CD14-positive monocyte (primary cell): ENCODE results near the gene PIAS1. TPM values are rescaled to one million over a fixed set of nuclear protein-coding genes. Genes with fewer than 3 reads are reported as not detected.
"Not testable (repeated sequence)": the region's sequence is repeated elsewhere in the genome, so short reads cannot be mapped to it uniquely, and the experiment has no call there.

Experiments used
- DNase-seq, 3 donors: peaks; one replicate each; pipeline ENCODE4 v3.0.0-alpha.2; 2011 to 2022
- H2AFZ ChIP-seq: 2 replicates; pipeline ENCODE4 v1.6.0; 2012; ENCODE audit warnings: mild to moderate bottlenecking, low read depth, low read length, inconsistent platforms; ENCODE audit not compliant: insufficient read depth, poor library complexity, severe bottlenecking
- H3K27ac ChIP-seq, 2 donors: 1 replicate in 1 of 2; 2 replicates in 1 of 2; pipeline ENCODE4 v1.5.1; 2012 to 2013; ENCODE audit warnings: low read length in 2 of 2, control low read depth in 1 of 2, inconsistent platforms in 1 of 2, low read depth in 1 of 2, mild to moderate bottlenecking in 1 of 2
- H3K27me3 ChIP-seq, 2 donors: one replicate each; pipeline versions ENCODE4 v1.6.0 to v1.6.1; 2011 to 2013; ENCODE audit warnings: low read length in 2 of 2; ENCODE audit not compliant: control insufficient read depth in 2 of 2, insufficient read depth in 2 of 2
- H3K36me3 ChIP-seq, 2 donors: replicated peaks in 1 of 2; 1 replicate in 1 of 2; 2 replicates in 1 of 2; pipeline versions ENCODE4 v1.5.1 to v1.6.1; 2012 to 2013; ENCODE audit warnings: low read length in 2 of 2, control low read depth in 1 of 2, inconsistent platforms in 1 of 2, mild to moderate bottlenecking in 1 of 2; ENCODE audit not compliant: insufficient read depth in 2 of 2, control insufficient read depth in 1 of 2
- H3K4me1 ChIP-seq, 2 donors: 1 replicate in 1 of 2; 2 replicates in 1 of 2; pipeline versions ENCODE4 v1.5.1 to v1.6.1; 2012 to 2013; ENCODE audit warnings: low read length in 2 of 2, control low read depth in 1 of 2, inconsistent platforms in 1 of 2, mild to moderate bottlenecking in 1 of 2, moderate library complexity in 1 of 2; ENCODE audit not compliant: insufficient read depth in 2 of 2, control insufficient read depth in 1 of 2
- H3K4me2 ChIP-seq: replicated peaks from 2 replicates; pipeline ENCODE3; 2012; ENCODE audit warnings: low read length, moderate library complexity, mild to moderate bottlenecking; ENCODE audit not compliant: poor library complexity, severe bottlenecking; ENCODE audit errors: extremely low read depth
- H3K4me3 ChIP-seq, 3 experiments: fragments of 200-600 bp in 1 of 3; sonication (generic) in 1 of 3; replicated peaks in 1 of 3; 1 replicate in 2 of 3; 2 replicates in 1 of 3; pipeline ENCODE4 v1.5.1; 2011 to 2013; ENCODE audit warnings: low read length in 3 of 3, mild to moderate bottlenecking in 3 of 3, control low read depth in 2 of 3, low read depth in 2 of 3, inconsistent platforms in 1 of 3, moderate library complexity in 1 of 3
- H3K79me2 ChIP-seq: 2 replicates; pipeline ENCODE4 v1.6.0; 2012; ENCODE audit warnings: mild to moderate bottlenecking, control low read depth, inconsistent platforms, low read length, moderate library complexity; ENCODE audit not compliant: insufficient read depth
- H3K9ac ChIP-seq: 2 replicates; pipeline ENCODE4 v1.6.0; 2017; ENCODE audit warnings: low read length, mild to moderate bottlenecking; ENCODE audit not compliant: insufficient read depth, poor library complexity, severe bottlenecking
- H3K9me3 ChIP-seq, 2 donors: replicated peaks in 1 of 2; 1 replicate in 1 of 2; 2 replicates in 1 of 2; pipeline versions ENCODE4 v1.5.1 to v1.6.1; 2012 to 2013; ENCODE audit warnings: low read length in 2 of 2, control low read depth in 1 of 2; ENCODE audit not compliant: control insufficient read depth in 1 of 2, insufficient read depth in 1 of 2
- H4K20me1 ChIP-seq: 2 replicates; pipeline ENCODE4 v1.6.0; 2012; ENCODE audit warnings: mild to moderate bottlenecking, low read length, control low read depth, moderate library complexity; ENCODE audit not compliant: insufficient read depth
- H3K27ac Mint-ChIP-seq, 7 donors: one replicate each; pipeline ENCODE4 v1.8.0; 2020; ENCODE audit warnings: mild to moderate bottlenecking in 7 of 7, mixed read lengths in 7 of 7, moderate library complexity in 6 of 7, inconsistent platforms in 2 of 7
- H3K27me3 Mint-ChIP-seq, 3 donors: one replicate each; pipeline ENCODE4 v1.8.0; 2021 to 2022; ENCODE audit warnings: low read depth in 3 of 3, mild to moderate bottlenecking in 3 of 3, mixed read lengths in 3 of 3, moderate library complexity in 3 of 3, inconsistent platforms in 1 of 3
- H3K36me3 Mint-ChIP-seq, 2 donors: one replicate each; pipeline ENCODE4 v1.8.0; 2020; ENCODE audit warnings: mixed read lengths in 2 of 2, inconsistent platforms in 1 of 2, mild to moderate bottlenecking in 1 of 2
- H3K4me1 Mint-ChIP-seq: one replicate; pipeline ENCODE4 v1.8.0; 2020; ENCODE audit warnings: mild to moderate bottlenecking, mixed read lengths
- H3K4me3 Mint-ChIP-seq, 2 donors: one replicate each; pipeline ENCODE4 v1.8.0; 2020; ENCODE audit warnings: mild to moderate bottlenecking in 2 of 2, mixed read lengths in 2 of 2, moderate library complexity in 1 of 2
- H3K9me3 Mint-ChIP-seq, 7 donors: one replicate each; pipeline ENCODE4 v1.8.0; 2020 to 2022; ENCODE audit warnings: mixed read lengths in 7 of 7, mild to moderate bottlenecking in 6 of 7, moderate library complexity in 6 of 7, inconsistent platforms in 2 of 7
- WGBS: methylation state at CpG from one replicate; pipeline ENCODE4 v1.1.5; 2013; ENCODE audit warnings: missing lambda C conversion rate; ENCODE audit not compliant: insufficient coverage; 5-methylcytosine and 5-hydroxymethylcytosine counted together
- intact Hi-C, 2 donors: fragments of 100-400 bp; cut with micrococcal nuclease; formaldehyde crosslinking; loops; one replicate each; pipeline versions ENCODE4 v1.15.0 to v1.15.1; 2023
- polyA plus RNA-seq, 3 donors: library from polyadenylated mRNA; depleted of rRNA in 1 of 3; unstranded in 2 of 3; stranded (reverse) in 1 of 3; fragments of 300-500 nt in 2 of 3; fragments of >200 nt in 1 of 3; fragmentation: Illumina TruSeq in 2 of 3; gene quantifications; 1 replicate in 2 of 3; 2 replicates in 1 of 3; pipeline ENCODE4 v1.2.3, GENCODE V29; 2012 to 2021
- TF ChIP-seq, protein P1 (sequence below): fragments of 200-600 bp; IDR thresholded peaks from one replicate; pipeline ENCODE4 v1.8.0; 2022; ENCODE audit warnings: antibody characterized with exemption, mild to moderate bottlenecking

The PIAS1 gene
- polyA plus RNA-seq, 3 donors: 47.3 to 109 (median 89.8) TPM

DNA sequence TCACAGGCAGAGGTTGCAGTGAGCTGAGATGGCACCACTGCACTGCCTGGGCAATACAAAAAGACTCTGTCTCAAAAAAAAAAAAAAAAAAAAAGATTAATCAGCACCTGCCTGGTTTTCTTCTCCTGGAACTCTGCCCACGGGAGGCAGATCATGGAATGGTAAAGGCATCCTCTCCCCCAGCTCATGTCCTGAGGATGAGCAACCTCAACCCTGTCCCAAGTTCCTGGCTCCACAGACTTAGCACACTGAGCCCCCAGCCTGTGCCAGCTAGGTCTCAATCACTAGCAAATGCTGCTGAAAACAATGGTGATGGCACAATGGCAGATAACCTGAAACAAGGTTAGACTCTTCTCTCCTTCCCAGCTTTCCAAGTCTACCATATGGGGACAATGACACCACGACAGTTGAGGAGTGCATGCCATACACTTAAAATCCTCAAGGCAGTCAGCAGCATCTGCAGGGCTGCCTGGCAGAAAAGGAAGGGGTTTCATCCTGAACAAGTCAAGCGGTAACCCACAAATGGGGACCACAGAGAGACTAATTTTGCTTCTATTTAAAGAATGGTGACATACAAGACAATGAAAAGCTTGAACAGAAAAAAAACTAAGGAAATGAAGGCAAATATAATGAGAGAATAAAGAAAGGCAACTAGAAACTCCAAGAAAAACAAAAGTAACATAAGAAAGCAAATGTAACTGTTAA lies 170.6 kb downstream of the PIAS1 start:
- H3K4me1 Mint-ChIP-seq: peaks cover 28% of the 10 kb centered on the region

DNA sequence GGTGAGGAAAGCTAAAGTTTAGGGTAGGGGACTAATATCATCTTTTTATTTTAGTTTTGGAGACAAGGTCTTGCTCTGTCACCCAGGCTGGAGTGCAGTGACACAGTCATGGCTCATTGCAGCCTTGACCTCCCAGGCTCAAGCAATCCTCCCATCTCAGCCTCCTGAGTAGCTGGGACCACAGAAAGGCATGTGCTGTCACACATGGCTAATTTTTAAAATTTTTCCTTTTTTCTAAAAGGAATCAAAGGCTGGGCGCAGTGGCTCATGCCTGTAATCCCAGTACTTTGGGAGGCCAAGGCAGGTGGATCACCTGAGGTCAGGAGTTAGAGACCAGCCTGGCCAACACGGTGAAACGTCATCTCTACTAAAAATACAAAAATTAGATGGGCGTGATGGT lies 171.3 kb downstream of the PIAS1 start:
- H3K79me2 ChIP-seq: peaks cover 67% of the 10 kb centered on the region
- not testable (repeated sequence) for H3K27ac ChIP-seq, H3K27ac Mint-ChIP-seq, H3K27me3 Mint-ChIP-seq, H3K4me2 ChIP-seq, H2AFZ ChIP-seq, H3K4me3 Mint-ChIP-seq, H3K27me3 ChIP-seq, DNase-seq, H3K9ac ChIP-seq, H3K36me3 ChIP-seq, H3K9me3 Mint-ChIP-seq, H3K36me3 Mint-ChIP-seq, H3K4me3 ChIP-seq, H3K9me3 ChIP-seq
- 100% methylated on average over 1 of the region's 4 CpGs for WGBS
- H4K20me1 ChIP-seq: peaks cover 46% of the 10 kb centered on the region
- intact Hi-C loops: loop anchor here in 1 of 2 donors (10.0 kb wide), 1 partner anchor 171 kb away; the partner anchor contains the start of gene PIAS1
- peaks cover 24 to 27% of the 10 kb centered on the region in 2 donors for H3K4me1 ChIP-seq
- peaks cover 35% of the 10 kb centered on the region for H3K4me1 Mint-ChIP-seq

More for the DNA sequence above, 170.6 kb downstream of the PIAS1 start:
- Histone ChIP-seq H3K9ac (no peak overlapping the region), H3K79me2 (peaks cover 74% of the 10 kb centered on the region), H2AFZ (no peak overlapping the region), H3K4me3 (no peak overlapping the region), H3K27me3 (no peaks in the 10 kb centered on the region), H3K4me2 (no peak overlapping the region), H4K20me1 (peaks cover 51% of the 10 kb centered on the region), H3K27ac (no peak overlapping the region), H3K9me3 (no peaks in the 10 kb centered on the region), H3K4me1 (peaks cover 16 to 20% of the 10 kb centered on the region in 2 donors), H3K36me3 (peaks cover 0 to 3% of the 10 kb centered on the region in 2 donors)
- Mint-ChIP-seq H3K27me3 (peaks cover 0 to 1% (median 0%) of the 10 kb centered on the region in 3 donors), H3K4me3 (no peak overlapping the region), H3K27ac (peak overlapping the region in 2 of 7 donors; percentile 6 to 12), H3K36me3 (peaks cover 0 to 8% of the 10 kb centered on the region in 2 donors), H3K9me3 (no peaks in the 10 kb centered on the region)
- WGBS: 40% methylated on average over 2 of the region's 3 CpGs
- intact Hi-C loops: loop anchor here in 1 of 2 donors (10.0 kb wide), 1 partner anchor 170 kb away; the partner anchor contains the start of gene PIAS1
- no peak for DNase-seq
- TF ChIP-seq, protein P1, sequence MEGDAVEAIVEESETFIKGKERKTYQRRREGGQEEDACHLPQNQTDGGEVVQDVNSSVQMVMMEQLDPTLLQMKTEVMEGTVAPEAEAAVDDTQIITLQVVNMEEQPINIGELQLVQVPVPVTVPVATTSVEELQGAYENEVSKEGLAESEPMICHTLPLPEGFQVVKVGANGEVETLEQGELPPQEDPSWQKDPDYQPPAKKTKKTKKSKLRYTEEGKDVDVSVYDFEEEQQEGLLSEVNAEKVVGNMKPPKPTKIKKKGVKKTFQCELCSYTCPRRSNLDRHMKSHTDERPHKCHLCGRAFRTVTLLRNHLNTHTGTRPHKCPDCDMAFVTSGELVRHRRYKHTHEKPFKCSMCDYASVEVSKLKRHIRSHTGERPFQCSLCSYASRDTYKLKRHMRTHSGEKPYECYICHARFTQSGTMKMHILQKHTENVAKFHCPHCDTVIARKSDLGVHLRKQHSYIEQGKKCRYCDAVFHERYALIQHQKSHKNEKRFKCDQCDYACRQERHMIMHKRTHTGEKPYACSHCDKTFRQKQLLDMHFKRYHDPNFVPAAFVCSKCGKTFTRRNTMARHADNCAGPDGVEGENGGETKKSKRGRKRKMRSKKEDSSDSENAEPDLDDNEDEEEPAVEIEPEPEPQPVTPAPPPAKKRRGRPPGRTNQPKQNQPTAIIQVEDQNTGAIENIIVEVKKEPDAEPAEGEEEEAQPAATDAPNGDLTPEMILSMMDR: no peak
